Right lobe of liver (tissue), 6 donors: ENCODE data around the gene DAP3. TPM values are rescaled to one million over a fixed set of nuclear protein-coding genes. Genes with fewer than 3 reads are reported as not detected.

Source experiments
- ATAC-seq, 4 donors: fragments of 200-7000 bp; cut with Tn5 transposase; one replicate each; pipeline ENCODE4 v1.9.1; 2020; ENCODE audit warnings: mild to moderate bottlenecking in 4 of 4, moderate library complexity in 4 of 4
- DNase-seq, 3 donors: peaks; one replicate each; pipeline ENCODE4 v3.0.0-alpha.2; 2020
- H3K27ac ChIP-seq, 3 donors: fragments of 200-600 bp; one replicate each; pipeline ENCODE4 v1.8.0; 2022
- H3K27me3 ChIP-seq, 2 donors: fragments of 200-600 bp; one replicate each; pipeline ENCODE4 v1.8.0; 2022
- H3K36me3 ChIP-seq, 4 donors: fragments of 200-600 bp; sonication (generic) in 1 of 4; one replicate each; pipeline versions ENCODE4 v1.5.1 to v1.8.0; 2017 to 2022; ENCODE audit warnings: control low read depth in 1 of 4
- H3K4me1 ChIP-seq, 4 donors: fragments of 200-600 bp; sonication (generic) in 1 of 4; one replicate each; pipeline versions ENCODE4 v1.5.1 to v1.8.0; 2017 to 2022; ENCODE audit warnings: control low read depth in 1 of 4
- H3K4me3 ChIP-seq, 3 donors: fragments of 200-600 bp; one replicate each; pipeline ENCODE4 v1.8.0; 2022
- H3K9me3 ChIP-seq, 4 donors: fragments of 200-600 bp; sonication (generic) in 1 of 4; one replicate each; pipeline versions ENCODE4 v1.5.1 to v1.8.0; 2017 to 2022; ENCODE audit warnings: control low read depth in 1 of 4
- CTCF ChIP-seq, 4 donors: fragments of 200-600 bp in 3 of 4; fragments of 450-650 bp in 1 of 4; IDR thresholded peaks; one replicate each; pipeline versions ENCODE4 v1.5.1 to v1.8.0; 2016 to 2022; ENCODE audit warnings: antibody characterized with exemption in 4 of 4, mild to moderate bottlenecking in 2 of 4
- POLR2A ChIP-seq: fragments of 450-650 bp; IDR thresholded peaks from one replicate; pipeline ENCODE4 v1.6.1; 2017; ENCODE audit warnings: antibody characterized with exemption, mild to moderate bottlenecking
- WGBS: methylation state at CpG from one replicate; pipeline ENCODE4 v1.1.6; 2018; ENCODE audit warnings: low coverage, low lambda C conversion rate; ENCODE audit not compliant: insufficient coverage; ENCODE audit errors: missing lambda C conversion rate; 5-methylcytosine and 5-hydroxymethylcytosine counted together
- intact Hi-C, 2 donors: fragments of 100-400 bp; cut with DNase I; formaldehyde crosslinking; loops; one replicate each; pipeline versions ENCODE4 v1.11.2 to v1.14.1; 2022
- total RNA-seq, 6 experiments: library from RNA; depleted of rRNA in 2 of 6; stranded (reverse); fragments of >200 nt in 2 of 6; fragmentation: NEBNext Ultra II Directional in 3 of 6; extraction: Animal tissue kit (Norgen Biotek cat#: 25700) in 3 of 6; gene quantifications; one replicate each; pipeline versions ENCODE4 v1.1.0 to v1.2.4, GENCODE V29; 2016 to 2023
- donor health status: DM: no; HTN: yes; CAD: no.
- donor health status: DM: no; HTN: no; CAD: no.
- donor health status: DM: no; HTN: no; CAD: no.
- donor health status: DM: no; HTN: yes; CAD: no.
- donor health status: DM: no; HTN: yes; CAD: no.

The DAP3 gene
- total RNA-seq, 6 experiments from 2014 or later = 53.9 to 136 (median 65.7) TPM

GRCh38 chr1:155645648-155646047 is 43.2 kb upstream of the DAP3 start:
- ATAC-seq (no peak), DNase-seq (no peak)
- 84% methylated on average over 3 of the region's 6 CpGs for WGBS
- H3K36me3 ChIP-seq = no peaks in the 10 kb centered on the region
- no peak overlapping the region for H3K4me3 ChIP-seq
- H3K27ac ChIP-seq = no peak overlapping the region
- H3K4me1 ChIP-seq = no peaks in the 10 kb centered on the region
- intact Hi-C loops = no loop called here
- H3K9me3 ChIP-seq = peaks cover 0 to 6% (median 0%) of the 10 kb centered on the region in 4 donors
- H3K27me3 ChIP-seq = no peaks in the 10 kb centered on the region
- TF ChIP-seq POLR2A (no peak), CTCF (IDR thresholded peaks at IDR 0.05) (no peak)

DNA sequence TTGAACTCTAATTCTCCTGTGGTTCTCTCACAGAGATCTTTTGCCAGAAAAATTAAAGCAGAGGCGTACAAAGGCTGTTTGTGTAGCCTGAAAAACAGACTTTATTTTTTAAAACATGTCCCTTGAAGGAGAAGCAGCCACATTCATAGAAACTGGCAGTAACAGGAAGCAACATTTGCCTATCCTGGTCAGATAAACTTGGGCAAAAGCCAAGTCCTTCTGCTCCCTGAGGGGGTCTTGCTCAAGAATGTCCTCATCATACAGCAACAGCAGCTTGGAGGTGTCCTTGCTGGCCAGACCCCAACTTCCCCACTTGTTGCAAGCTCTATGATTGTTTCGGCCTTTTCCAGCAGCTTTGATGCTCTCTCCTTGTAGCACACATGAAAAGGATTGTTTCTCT is 42.6 kb upstream of the DAP3 start:
- no peak overlapping the region for H3K4me3 ChIP-seq
- H3K36me3 ChIP-seq = no peaks in the 10 kb centered on the region
- H3K9me3 ChIP-seq = peaks cover 0 to 6% (median 0%) of the 10 kb centered on the region in 4 donors
- intact Hi-C loops = no loop called here
- DNase-seq = no peak
- no peak for ATAC-seq
- WGBS = 70% methylated on average over 2 of the region's 2 CpGs
- TF ChIP-seq CTCF (IDR thresholded peaks at IDR 0.05) = no peak
- TF ChIP-seq POLR2A = no peak
- no peaks in the 10 kb centered on the region for H3K27me3 ChIP-seq
- H3K4me1 ChIP-seq = no peaks in the 10 kb centered on the region
- H3K27ac ChIP-seq = no peak overlapping the region

GRCh38 chr1:155648207-155649147 is 40.4 kb upstream of the DAP3 start:
- intact Hi-C loops = no loop called here
- no peak for TF ChIP-seq POLR2A
- TF ChIP-seq CTCF (IDR thresholded peaks at IDR 0.05) = peak in 3 of 4 donors; percentile 32 to 47 (median 42)
- Histone ChIP-seq H3K4me1 (no peaks in the 10 kb centered on the region), H3K9me3 (peaks cover 0 to 1% (median 0%) of the 10 kb centered on the region in 4 donors), H3K27me3 (no peaks in the 10 kb centered on the region), H3K36me3 (no peaks in the 10 kb centered on the region), H3K27ac (no peak overlapping the region), H3K4me3 (no peak overlapping the region)
- peak; percentile 93 to 99 (median 96) for ATAC-seq
- no peak for DNase-seq
- 41% methylated on average over 11 of the region's 11 CpGs for WGBS

DNA sequence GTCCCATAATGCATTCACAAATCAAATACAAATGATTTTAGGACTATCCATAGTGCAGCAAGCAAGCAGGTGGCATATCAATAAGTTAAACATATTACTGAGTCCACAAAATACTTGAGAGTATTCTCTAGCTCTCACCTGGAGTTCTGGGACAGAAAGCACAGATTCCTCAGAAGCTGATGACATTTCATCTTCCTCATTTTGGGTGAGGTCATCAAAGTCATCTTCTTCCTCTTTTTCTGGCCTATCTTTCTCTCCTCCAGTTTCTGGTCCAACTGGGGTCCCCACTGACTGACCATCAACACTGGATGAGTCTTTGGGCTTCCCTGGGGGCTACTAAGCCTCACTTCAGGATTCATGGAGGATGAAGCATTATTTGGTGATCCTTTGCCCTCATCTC is 39.2 kb upstream of the DAP3 start:
- Histone ChIP-seq H3K4me3 (no peak overlapping the region), H3K27me3 (no peaks in the 10 kb centered on the region), H3K36me3 (no peaks in the 10 kb centered on the region), H3K4me1 (no peaks in the 10 kb centered on the region), H3K9me3 (no peaks in the 10 kb centered on the region), H3K27ac (no peak overlapping the region)
- ATAC-seq (no peak), DNase-seq (no peak)
- no peak for TF ChIP-seq CTCF (IDR thresholded peaks at IDR 0.05)
- TF ChIP-seq POLR2A = no peak
- intact Hi-C loops = no loop called here
